Endodermal cell (in vitro differentiated cells): ENCODE data around the gene ANKS1B. TPM values are rescaled to one million over a fixed set of nuclear protein-coding genes. Genes with fewer than 3 reads are reported as not detected.

ENCODE experiments used
- DNase-seq: peaks from one replicate; pipeline ENCODE4 v3.0.0-alpha.2; 2017
- H3K27ac ChIP-seq: 2 replicates; pipeline ENCODE4 v1.5.1; 2013; ENCODE audit warnings: mild to moderate bottlenecking, low read depth, low read length, moderate library complexity
- H3K27me3 ChIP-seq: 2 replicates; pipeline ENCODE4 v1.6.1; 2013; ENCODE audit warnings: mild to moderate bottlenecking, low read length, moderate library complexity; ENCODE audit not compliant: insufficient read depth, control insufficient read depth, poor library complexity, severe bottlenecking
- H3K36me3 ChIP-seq: 2 replicates; pipeline ENCODE4 v1.7.0; 2013; ENCODE audit warnings: mild to moderate bottlenecking, low read length, moderate library complexity; ENCODE audit not compliant: control insufficient read depth, insufficient read depth
- H3K4me1 ChIP-seq: one replicate; pipeline ENCODE4 v1.7.0; 2013; ENCODE audit warnings: low read length; ENCODE audit not compliant: control insufficient read depth, insufficient read depth
- H3K4me3 ChIP-seq: 2 replicates; pipeline ENCODE4 v1.5.1; 2013; ENCODE audit warnings: mild to moderate bottlenecking, low read length, moderate library complexity
- H3K9ac ChIP-seq: 2 replicates; pipeline ENCODE4 v1.6.1; 2013; ENCODE audit warnings: mild to moderate bottlenecking, low read length, moderate library complexity; ENCODE audit not compliant: poor library complexity, severe bottlenecking; ENCODE audit errors: extremely low read depth
- H3K9me3 ChIP-seq: 2 replicates; pipeline ENCODE4 v1.6.1; 2013; ENCODE audit warnings: mild to moderate bottlenecking, low read length, moderate library complexity; ENCODE audit not compliant: control insufficient read depth
- H3K27ac Mint-ChIP-seq: 2 replicates; pipeline ENCODE4 v1.8.0; 2020; ENCODE audit warnings: mixed read lengths
- H3K27me3 Mint-ChIP-seq: 2 replicates; pipeline ENCODE4 v1.8.0; 2021; ENCODE audit warnings: mild to moderate bottlenecking, mixed read lengths; ENCODE audit not compliant: insufficient read depth
- H3K36me3 Mint-ChIP-seq: 2 replicates; pipeline ENCODE4 v1.8.0; 2020; ENCODE audit warnings: low read depth, mixed read lengths
- H3K4me1 Mint-ChIP-seq: 2 replicates; pipeline ENCODE4 v1.8.0; 2020; ENCODE audit warnings: mixed read lengths
- H3K4me3 Mint-ChIP-seq: 2 replicates; pipeline ENCODE4 v1.8.0; 2020; ENCODE audit warnings: mild to moderate bottlenecking, moderate library complexity, mixed read lengths
- H3K9me3 Mint-ChIP-seq: 2 replicates; pipeline ENCODE4 v1.8.0; 2020; ENCODE audit warnings: mild to moderate bottlenecking, mixed read lengths
- WGBS, 2 experiments: methylation state at CpG; one replicate each; pipeline versions ENCODE4 v1.1.5 to v1.1.7; 2013; ENCODE audit warnings: missing lambda C conversion rate in 2 of 2, mixed read lengths in 1 of 2; ENCODE audit not compliant: insufficient coverage in 1 of 2, insufficient read length in 1 of 2; 5-methylcytosine and 5-hydroxymethylcytosine counted together
- total RNA-seq, 2 donors: library from RNA; stranded (reverse); fragmentation: NEBNext Ultra II Directional in 1 of 2; extraction: Animal tissue kit (Norgen Biotek cat#: 25700) in 1 of 2; gene quantifications; 2 replicates in 1 of 2; 3 replicates in 1 of 2; pipeline ENCODE4 v1.2.1, GENCODE V29; 2021
- TF ChIP-seq, protein P1 (sequence below): fragments of 200-600 bp; sonication (generic); conservative IDR thresholded peaks from 2 replicates; pipeline ENCODE4 v1.5.0; 2021; ENCODE audit warnings: antibody characterized with exemption, mild to moderate bottlenecking

Gene ANKS1B
- total RNA-seq, 2 donors from 2014 or later: 28.5 to 65.8 TPM

DNA sequence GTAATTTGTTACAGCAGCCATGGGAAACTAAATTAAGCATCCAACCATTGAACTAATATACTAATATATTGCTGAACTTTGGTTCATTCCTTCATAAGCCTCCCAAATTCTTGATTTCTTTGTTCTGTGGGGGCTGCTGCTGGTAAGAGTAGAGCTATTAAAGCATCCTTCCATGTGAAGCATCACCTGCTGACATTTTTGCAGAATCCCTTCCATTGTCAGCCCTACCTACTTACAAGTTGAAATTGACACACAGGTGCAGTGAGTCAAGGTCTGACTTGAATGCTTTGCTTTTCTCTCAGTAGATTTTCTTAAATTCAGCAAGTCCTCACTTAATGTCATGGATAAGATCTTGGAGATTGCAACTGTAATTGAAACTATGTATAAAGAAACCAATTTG is 865.3 kb downstream of the ANKS1B start:
- Mint-ChIP-seq H3K4me3 (no peak overlapping the region), H3K27me3 (no peaks in the 10 kb centered on the region), H3K36me3 (no peaks in the 10 kb centered on the region), H3K9me3 (no peaks in the 10 kb centered on the region), H3K4me1 (peaks cover 5% of the 10 kb centered on the region), H3K27ac (no peak overlapping the region)
- H3K36me3 ChIP-seq: no peaks in the 10 kb centered on the region
- TF ChIP-seq, protein P1, sequence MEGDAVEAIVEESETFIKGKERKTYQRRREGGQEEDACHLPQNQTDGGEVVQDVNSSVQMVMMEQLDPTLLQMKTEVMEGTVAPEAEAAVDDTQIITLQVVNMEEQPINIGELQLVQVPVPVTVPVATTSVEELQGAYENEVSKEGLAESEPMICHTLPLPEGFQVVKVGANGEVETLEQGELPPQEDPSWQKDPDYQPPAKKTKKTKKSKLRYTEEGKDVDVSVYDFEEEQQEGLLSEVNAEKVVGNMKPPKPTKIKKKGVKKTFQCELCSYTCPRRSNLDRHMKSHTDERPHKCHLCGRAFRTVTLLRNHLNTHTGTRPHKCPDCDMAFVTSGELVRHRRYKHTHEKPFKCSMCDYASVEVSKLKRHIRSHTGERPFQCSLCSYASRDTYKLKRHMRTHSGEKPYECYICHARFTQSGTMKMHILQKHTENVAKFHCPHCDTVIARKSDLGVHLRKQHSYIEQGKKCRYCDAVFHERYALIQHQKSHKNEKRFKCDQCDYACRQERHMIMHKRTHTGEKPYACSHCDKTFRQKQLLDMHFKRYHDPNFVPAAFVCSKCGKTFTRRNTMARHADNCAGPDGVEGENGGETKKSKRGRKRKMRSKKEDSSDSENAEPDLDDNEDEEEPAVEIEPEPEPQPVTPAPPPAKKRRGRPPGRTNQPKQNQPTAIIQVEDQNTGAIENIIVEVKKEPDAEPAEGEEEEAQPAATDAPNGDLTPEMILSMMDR: no peak
- peaks cover 16% of the 10 kb centered on the region for H3K27me3 ChIP-seq
- no peak overlapping the region for H3K27ac ChIP-seq
- no peaks in the 10 kb centered on the region for H3K4me1 ChIP-seq
- DNase-seq: no peak
- H3K9me3 ChIP-seq: no peaks in the 10 kb centered on the region
- H3K9ac ChIP-seq: no peak overlapping the region
- no peak overlapping the region for H3K4me3 ChIP-seq

DNA sequence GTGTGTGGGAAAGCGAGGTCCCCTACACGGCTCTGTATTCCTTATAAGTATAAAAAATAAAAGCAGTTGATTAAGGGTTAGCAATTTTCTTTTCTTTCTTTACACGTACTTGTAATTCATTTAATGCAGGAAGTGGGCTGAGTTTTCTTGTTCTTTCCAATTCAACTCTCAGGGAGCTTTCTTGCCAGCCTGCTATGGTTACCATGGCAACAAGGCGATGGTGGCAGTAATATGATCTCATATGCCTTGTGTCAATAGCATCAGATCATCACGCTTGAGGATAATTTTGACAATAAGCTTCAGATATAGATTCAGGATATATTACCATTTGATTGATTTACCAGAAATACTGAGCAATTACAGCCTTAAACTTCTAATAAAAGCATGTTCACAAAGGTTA is 873.1 kb downstream of the ANKS1B start:
- Histone ChIP-seq H3K4me1 (peaks cover 7% of the 10 kb centered on the region), H3K9ac (no peak overlapping the region), H3K36me3 (no peaks in the 10 kb centered on the region), H3K27ac (no peak overlapping the region), H3K4me3 (no peak overlapping the region), H3K9me3 (no peaks in the 10 kb centered on the region), H3K27me3 (peaks cover 29% of the 10 kb centered on the region)
- no peak for DNase-seq
- H3K4me1 Mint-ChIP-seq: peaks cover 6% of the 10 kb centered on the region
- H3K27me3 Mint-ChIP-seq: peaks cover 7% of the 10 kb centered on the region
- H3K27ac Mint-ChIP-seq: no peak overlapping the region
- no peaks in the 10 kb centered on the region for H3K9me3 Mint-ChIP-seq
- TF ChIP-seq, protein P1: no peak
- no peaks in the 10 kb centered on the region for H3K36me3 Mint-ChIP-seq
- H3K4me3 Mint-ChIP-seq: no peak overlapping the region
- 72 to 80% methylated on average over 2 to 5 of the region's 5 CpGs for WGBS, 2 experiments

DNA sequence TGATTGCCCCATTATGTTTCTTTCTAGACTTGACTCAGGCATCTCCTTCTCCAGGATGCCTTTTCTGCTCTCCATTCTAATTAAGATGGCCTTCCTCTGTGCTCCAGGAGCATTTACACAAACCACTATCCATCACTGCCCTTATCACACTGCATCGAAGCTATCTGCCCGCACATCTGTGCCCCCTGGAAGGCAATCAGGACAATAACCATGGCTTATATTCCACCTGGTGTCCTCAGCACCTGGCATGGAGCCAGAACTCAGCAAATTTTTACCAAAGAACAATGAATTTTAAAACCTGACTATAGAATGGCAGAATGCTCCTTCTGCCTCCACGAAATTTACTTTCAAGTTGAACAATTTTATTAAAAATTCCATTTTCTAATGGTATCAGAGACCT is 873.9 kb downstream of the ANKS1B start:
- no peaks in the 10 kb centered on the region for H3K9me3 ChIP-seq
- H3K27me3 ChIP-seq: peaks cover 37% of the 10 kb centered on the region
- H3K4me1 Mint-ChIP-seq: peaks cover 6% of the 10 kb centered on the region
- H3K9me3 Mint-ChIP-seq: no peaks in the 10 kb centered on the region
- H3K4me3 Mint-ChIP-seq: no peak overlapping the region
- peaks cover 7% of the 10 kb centered on the region for H3K4me1 ChIP-seq
- no peaks in the 10 kb centered on the region for H3K36me3 Mint-ChIP-seq
- no peaks in the 10 kb centered on the region for H3K36me3 ChIP-seq
- no peak overlapping the region for H3K4me3 ChIP-seq
- DNase-seq: no peak
- H3K27me3 Mint-ChIP-seq: peaks cover 7% of the 10 kb centered on the region
- 88 to 100% methylated on average over 3 of the region's 3 CpGs for WGBS, 2 experiments
- H3K27ac ChIP-seq: no peak overlapping the region
- no peak overlapping the region for H3K9ac ChIP-seq
- H3K27ac Mint-ChIP-seq: no peak overlapping the region
- TF ChIP-seq, protein P1: no peak
